HG03558 (cell line): ENCODE results near the gene LETM1.

Source experiments
- ATAC-seq: cut with Tn5 transposase; IDR thresholded peaks from one replicate; pipeline ENCODE4 v1.9.1; 2021; ENCODE audit warnings: moderate number of reproducible peaks; ENCODE audit not compliant: unreplicated experiment; ENCODE audit errors: extremely low read depth

The LETM1 gene

DNA sequence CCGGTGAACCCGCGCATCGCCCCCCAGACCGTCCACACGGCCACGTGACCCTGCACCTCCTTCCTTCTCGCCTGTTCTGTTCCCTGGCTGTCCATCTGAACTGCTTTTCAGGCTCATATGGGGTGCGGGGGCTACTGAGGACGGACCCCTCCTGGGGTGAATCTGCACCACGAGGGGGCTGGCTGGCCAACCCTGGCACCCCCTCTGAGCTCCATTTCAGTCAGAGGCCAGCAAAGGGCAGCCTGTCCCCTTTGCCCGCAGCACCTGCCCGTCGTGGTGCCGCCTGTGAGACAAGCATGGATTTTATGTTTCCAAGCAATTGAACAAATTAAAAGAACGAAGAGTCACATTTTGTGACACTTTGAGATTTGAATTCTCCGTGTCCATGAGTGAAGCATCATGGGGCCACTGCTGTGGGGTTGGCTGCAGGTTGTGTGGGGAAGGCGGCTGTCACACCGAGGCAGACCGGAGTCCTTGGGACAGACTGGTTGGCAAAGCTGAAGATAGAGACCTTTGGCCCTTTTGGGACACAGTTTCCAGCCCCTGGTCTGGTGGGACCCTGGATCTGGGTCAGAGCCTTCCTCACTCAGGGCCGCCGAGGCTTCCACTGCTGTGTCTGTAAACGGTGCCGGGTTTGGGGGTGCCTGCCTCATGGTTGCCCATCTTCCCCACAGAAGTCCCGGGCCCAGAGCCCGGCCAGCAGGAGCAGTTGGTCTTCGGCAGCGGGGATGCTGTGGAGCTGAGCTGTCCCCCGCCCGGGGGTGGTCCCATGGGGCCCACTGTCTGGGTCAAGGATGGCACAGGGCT, 57.2 kb downstream of the LETM1 start:
- ATAC-seq: no peak

DNA sequence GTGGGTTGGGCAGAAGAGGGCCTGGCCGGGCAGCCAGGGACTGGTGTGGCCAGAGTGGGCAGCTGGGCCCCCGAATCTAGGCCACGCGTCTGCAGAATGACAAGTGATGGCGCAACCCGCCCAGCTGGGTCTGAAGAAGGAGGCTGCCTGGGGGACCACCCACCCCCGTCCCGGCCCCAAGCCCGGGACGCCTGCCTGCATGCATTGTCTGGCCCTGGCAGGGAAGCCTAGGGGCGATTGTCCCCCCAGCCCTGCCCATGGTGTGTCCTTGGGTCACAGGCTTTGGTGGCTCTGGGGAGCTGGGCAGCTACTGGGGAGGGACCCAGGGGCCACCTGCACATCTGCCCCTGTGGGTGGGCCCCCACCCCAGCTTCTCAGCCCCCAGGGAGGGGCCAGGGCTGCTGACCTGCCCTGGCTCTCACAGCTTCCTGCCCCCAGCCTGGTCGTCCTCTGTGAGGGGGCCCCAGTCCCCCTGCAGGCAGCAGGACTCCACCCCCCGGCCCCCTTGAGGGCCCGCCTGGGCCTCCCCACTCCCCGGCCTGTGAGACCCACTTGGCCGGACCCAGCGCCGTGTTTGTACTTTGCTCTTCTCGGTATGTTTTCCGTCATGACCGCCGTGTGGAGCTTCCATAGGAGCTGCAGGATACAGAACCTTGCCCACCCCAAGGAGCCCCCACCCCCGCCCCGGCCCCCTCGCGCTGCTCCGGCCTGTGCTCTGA, 57.9 kb downstream of the LETM1 start:
- ATAC-seq: no peak

DNA sequence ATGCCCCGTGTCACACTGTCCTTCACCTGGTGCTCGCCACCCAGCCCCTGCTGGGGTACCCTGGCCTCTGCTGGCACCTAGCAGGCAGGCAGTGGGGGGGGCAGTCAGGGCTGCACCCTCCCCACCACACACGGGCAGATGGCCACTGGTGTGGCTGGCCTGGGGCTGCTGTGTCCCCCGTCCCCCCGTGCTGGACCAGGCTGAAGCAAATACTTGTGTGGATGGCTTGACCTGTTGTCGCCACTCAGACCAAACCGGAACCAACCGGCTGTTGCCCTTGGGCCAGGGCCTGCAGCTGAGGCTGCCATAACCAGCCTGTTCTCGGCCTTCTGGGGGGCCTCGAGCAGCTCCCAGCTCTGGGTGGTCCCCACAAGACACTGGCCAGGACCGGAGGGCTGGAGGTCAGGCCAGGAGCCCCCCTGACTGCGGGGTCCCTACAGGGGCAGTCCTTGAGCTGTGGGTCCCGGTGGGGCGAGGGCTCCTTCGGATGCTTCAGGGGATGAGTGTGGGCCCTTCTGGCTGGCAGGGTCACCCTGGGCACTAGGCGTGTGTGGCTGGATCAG, 58.6 kb downstream of the LETM1 start:
- no peak for ATAC-seq

DNA sequence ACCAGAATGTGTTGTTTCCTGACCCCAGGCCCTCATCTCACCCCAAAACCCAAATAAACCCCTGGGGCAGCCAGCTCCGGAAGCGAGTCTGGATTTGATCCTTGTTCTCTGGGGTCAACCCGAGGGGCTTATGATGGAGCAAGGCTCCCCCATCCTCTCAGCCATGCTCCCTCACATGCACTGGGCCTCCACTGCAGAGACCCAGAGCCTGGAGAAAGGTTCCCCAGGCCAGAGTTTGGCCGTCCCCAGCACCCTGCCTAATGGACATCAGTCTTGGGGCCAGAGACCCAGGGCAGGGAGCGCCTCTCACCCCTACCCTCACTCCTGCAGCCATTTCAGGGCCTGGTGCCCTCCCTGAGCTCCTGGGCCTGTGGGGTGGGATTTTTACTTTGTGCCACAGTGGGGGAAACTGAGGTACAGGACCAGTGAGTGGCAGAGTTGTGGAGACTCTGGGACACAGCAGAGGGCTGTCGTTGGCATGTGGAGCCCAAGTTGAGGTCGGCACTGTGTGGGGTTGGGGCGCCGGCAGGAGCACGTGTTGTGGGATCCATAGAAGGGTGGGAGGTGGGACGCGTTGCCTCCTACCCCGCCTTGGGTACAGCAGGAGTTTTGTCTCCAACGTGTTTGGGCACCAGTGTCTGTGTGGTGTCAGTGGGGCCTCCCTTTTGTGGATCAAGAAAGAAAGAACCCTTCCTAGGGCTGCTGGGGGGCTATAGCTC, 59.3 kb downstream of the LETM1 start:
- ATAC-seq: no peak

DNA sequence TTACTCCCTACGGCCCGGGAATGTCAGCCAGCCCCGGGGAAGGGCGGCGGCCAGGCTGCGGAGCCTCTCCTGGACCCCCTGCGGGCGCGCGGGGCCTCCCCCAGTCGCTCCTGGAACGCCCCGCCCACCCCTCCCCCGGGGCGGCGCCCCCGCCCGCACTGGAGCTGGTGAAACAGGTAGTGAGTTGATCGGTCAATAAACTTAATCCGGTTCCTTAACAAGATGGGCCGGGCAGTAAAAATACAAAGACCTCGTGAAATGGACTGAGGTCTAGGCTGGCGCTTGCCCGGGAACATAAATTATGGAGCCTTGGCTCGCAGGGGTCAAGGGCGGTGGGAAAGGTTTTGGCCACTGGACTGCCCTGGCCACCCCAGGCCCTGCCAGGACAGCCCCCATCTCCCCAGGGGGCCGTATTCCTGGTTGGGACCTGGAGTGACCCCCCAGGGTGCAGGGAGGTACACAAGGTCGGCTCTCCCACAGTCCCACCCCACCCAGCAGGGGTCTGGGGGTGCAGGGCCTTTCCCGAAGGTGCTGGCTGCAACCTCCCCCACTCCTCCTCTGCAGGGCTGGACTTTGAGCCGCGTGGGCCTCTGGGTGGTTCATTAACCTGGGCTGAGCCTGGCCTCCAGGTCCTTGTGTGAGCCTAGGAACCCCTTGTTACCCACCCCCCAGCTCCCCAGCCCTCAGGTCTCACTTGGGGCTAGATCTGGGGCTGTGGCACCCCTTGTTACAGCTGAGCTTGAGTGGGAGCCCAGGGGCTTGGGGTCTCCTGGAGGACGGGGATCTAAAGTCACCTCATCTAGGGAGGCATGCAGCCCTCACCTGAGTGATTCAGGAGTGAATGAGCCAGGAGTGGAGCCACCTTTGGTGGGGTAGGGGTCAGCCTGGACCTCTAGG, 60.4 kb downstream of the LETM1 start:
- no peak for ATAC-seq

DNA sequence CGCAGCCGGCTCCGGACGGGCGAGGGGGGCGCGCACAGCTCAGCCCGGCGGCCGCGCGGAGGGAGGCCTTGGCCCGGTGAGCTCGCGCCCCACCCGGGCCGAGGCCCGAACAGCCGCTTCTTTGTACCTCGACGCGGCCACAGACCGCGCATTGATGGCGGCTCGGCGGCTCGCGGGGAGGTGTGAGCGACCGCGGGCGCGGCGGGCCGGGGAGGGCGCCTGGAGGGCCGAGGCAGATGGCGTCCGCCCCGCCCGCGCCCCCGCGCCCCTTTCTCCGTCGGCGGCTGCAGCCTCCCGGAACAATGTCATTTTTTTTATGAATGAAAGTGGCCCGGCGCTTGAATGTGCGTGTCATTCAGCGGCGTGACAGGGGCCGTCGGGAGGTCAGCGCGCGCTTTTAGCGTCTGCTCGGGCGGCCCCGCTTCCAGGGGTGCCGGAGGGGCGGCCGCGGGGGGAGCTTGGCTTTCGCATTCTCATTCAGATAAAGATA, 61.1 kb downstream of the LETM1 start:
- no peak for ATAC-seq

DNA sequence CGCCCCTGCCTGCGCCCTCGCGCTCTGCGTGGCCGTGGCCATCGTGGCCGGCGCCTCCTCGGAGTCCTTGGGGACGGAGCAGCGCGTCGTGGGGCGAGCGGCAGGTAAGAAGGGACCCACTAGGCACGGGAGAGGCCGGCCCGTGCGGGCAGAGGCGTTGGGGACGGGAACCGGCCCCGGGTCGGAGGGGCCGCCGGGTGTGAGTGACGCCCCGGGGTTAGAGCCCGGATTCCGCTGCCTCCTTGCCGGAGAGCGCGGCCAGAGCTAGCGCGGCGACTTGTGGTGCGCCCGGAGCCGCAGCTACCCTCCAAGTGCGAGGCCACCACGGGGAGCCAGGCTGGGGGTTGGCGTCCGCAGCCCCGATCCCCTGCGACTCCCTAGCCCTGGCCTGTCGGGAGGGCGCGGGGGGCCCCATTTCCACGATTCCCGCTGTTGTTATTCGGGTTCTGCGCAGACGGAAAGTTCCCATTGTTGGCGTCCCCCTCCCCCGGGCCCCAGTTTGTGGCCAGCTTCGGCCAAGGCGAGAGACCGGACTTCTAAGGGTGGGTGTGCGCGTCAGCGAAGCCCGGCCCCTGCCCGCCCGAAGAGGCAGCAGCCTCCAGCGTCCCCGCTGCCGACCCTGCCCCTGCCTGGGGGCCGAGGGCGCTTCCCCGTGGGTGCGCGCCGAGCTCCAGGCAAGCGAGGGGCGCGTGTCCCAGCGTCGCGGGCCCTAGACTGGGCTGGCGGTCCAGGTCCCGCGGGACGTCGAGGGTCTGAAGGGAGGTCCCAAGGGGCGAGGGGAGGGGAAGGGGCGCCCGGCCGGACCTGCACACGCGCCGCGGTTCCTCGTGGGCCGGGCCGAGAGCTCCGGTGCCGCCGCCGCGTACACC, 61.8 kb downstream of the LETM1 start:
- ATAC-seq: no peak

DNA sequence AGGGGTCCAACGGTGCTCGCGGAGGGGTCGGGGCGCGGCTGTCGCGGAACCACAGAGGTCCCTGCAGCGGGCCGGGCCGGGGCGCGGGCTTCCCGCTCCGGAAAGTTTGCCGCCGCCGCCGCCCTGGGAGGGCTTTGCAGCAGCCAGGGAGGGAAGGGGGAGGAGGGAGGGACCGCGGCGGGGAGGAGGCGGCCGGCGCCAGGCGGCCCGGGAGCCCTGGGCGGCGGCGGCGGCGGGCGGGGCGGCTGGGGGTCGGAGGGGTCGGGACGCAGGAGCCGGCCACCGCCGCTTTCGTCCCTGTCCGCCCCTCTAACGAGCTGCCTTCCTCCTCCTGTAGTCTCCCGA, 62.5 kb downstream of the LETM1 start:
- no peak for ATAC-seq

DNA sequence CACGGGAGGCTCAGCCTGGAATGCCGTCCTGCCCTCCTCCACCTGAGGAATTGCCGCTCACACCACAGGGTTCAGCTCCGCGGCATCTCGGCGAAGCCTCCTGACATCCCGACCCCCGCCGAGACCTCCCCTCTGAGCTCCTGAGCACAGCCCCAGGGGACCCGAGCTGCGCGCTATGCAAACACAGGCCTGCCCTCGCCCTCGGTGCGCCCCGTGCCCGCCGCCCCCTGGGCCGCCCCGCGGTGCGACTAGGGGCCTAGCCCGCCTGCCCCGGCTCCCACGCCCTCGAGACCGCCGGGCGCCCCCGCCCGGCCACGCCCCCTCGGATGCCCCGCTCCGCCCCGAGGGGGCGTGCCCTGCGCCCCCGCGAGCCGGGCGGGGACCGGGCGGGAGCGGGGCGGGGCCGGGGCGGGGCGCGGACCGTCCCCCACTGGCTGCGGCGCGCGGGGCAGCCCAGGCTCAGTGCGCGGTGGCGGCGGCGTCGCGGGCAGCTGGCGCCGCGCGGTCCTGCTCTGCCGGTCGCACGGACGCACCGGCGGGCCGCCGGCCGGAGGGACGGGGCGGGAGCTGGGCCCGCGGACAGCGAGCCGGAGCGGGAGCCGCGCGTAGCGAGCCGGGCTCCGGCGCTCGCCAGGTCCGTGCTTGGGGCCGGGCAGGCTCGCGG, 63.0 kb downstream of the LETM1 start, which contains the start of gene FGFR3:
FGFR3 (plus strand) TSS at position 462 of the 664 bp plus-strand sequence. CDS start 642 bp downstream, outside the sequence.
- no peak for ATAC-seq

DNA sequence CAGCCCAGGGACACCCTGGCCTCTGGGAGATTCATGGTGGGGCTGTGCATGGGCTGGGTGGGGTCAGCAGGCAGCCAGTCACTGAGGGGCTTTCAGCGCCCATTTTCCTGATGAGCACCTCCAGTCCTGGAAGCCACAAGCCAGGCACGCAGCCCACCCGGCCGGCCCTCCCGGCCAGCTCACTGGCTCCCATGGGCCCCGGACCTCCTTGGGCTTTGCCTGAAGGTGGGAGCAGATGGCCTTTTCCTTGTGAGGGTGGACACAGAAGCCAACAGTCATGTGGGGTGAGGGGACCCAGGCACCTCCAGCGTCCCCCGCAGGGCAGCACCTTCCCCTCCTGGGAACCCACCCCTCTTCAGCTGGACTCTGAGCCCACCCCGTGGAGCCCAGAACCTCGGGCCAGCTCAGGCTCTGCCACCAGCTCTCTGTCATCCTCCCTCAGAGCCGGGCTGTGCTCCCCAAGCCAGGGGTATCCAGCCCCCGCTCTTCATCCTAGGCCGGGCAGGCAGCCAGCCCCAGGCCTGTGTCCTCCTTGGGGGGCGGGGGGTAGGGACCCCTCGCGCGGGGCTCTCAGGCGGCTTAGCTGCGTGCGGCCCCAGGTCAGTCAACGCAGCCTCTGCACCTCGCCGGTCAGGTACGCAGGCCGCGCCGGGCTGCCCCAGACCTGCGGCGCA, 63.7 kb downstream of the LETM1 start:
- no peak for ATAC-seq

DNA sequence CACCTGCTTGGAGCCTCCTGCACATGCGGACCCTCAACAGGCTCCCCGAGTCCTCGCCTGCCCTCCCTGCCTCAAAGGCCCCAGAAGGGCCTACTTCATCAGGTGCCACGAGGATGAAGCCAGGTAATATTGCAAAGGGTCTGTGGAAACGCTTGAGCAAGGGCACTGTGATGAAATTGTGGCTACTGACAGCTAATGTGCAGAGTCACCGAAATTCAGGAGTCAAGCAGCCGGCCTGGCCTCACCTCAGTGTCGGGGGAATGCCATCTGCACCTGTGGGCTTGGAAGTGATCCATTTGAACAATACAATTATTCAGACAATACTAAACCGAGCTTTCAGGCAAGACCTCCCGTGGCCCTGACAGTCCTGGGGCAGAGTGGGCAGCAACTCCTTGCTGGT, 66.0 kb downstream of the LETM1 start:
- ATAC-seq: no peak

DNA sequence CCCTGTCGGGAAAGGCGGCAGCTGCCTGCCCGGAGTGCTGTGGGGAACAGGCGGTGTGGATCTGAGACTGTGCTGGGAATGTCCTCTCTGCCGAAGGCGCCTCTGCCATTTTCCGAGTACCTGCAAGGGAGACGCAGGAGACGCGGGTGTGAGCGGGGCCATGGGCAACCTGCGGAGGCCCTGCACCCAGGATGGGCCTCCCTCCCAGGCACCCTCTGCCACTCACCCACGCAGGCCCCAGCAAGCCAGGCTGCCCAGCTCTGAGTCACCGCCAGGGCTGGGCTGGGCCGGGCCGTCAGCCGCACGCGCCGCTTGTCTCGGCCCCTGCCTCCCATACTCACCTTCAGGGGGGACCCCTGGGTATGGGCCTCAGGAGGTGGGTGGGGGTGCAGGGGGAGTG, 66.4 kb downstream of the LETM1 start:
- ATAC-seq: no peak

DNA sequence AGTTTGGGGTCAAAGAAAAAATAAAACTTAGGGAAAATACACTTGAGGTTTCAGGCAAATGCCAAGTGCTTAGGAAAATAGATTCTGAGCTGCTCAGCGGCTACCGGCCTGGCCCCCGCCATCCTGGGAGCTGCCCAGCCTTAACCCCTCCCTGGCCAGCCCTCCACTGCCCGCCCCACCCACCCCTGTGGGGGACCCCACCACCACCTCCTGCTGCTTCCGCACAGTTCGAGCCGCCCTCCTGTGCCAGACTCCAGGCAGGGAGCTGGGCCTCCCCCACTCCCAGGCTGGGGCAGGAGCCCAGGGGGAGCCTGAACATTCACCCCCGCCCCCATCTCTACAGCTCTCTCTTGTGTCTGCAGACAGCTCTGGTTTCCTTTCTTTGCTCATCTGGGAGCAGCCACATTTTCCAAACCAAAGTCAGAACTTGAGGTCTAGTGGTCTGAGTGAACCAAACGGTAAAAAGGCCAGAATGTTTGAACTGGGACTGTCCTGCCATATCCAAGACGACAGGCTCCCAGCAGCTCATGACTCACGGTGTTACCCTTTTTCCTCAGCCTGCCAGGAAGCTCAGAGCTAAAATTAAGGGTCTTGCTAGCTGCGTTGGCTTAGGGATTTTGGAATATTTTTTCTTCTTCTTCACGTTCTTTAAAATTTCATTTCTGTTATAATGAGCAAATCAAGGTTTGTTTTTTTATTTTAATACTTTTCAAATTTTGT, 67.5 kb downstream of the LETM1 start:
- ATAC-seq: no peak

DNA sequence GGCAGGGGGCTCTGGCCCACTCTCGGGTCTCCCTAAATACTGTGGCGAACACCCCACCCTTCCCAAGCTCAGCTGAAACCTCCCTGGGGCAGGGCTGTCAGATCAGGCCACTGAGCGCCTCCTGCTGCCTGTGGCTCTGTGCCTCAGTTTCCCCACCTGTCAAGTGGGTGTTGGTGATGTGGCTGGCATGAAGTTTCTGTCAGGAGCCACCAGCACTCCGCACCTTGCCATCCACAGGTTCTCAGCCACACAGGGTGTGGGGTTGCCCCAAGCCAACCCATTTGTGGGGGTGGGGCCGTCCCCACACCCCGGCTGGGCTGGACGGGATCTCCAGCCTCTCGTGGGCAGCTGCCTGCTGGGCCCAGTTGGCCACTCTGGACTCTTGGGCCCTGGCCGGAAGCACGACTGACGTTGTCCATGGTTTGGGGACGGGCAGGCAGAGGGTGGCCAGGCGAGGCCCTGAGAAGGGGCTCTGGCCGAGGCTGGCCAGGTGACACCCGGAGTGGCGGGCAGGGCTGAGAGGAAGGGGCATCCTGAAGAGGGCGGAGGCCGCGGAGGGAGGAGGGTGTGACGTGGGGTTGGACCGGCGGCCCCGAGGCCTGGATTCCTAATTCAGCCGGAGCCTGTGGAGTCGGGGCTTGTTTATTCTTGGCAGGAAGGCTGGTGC, 68.4 kb downstream of the LETM1 start:
- no peak for ATAC-seq

DNA sequence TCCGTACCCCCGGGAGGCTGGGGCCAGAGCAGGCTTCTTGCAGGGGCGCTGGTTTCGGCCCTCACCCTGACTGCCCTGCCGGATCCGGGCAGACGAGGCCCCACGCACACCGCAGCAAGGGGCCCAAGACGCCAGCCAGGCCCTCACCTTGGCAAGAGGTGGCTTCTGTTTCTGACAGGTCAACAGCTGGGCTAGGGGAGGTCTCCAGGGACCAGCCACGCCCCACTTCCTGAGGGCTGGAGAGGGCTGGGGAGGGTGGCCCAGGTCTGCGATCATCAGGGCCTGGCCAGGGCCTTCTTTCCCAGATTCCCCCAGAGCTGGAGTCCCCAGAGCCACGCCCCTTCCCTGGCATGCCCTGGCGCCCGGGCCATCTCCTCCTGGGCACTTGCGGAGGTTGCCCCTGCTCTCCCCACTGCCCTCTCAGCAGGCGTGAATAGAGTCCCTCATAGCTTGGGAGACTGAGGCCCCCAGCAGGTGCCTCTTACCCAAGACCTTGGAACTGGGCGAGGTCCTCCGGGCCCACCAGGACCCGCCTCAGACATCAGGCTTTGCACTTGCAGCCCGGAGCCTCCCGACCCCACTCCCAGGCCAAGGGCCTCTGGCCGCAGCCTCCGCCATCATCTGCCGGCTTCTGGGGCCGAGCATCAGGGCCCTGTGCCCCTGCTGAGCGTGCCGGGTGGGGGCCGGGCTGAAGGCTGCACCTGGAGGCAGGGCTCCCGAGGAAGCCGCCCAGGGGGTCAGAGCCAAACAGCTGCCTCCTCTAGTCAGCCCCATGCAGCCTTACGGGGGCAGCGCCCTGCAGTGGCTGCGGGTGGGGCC, 69.2 kb downstream of the LETM1 start:
- ATAC-seq: no peak

DNA sequence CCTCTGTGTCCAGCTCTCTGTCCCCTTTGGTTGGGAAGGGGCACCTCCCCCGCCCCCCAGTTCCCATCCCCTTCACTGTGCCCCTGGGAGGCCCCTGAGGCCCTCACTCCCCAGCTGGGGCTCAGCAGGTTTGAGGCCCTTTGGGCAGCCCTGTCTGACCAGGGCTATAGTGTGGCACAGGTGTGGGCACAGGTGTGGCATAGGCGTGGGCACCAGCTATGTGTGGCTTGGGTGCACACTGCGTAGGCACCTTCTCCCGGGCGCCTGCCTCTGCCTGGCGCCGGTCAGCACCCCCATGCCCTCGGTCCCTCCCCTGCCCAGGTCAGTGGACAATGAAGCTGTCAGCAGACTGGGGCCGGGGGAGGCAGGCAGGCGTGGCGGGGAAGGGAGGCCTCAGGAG, 70.4 kb downstream of the LETM1 start:
- no peak for ATAC-seq
